ENCODE results near the gene BNIP5.
"Not testable (repeated sequence)": the region's sequence is repeated elsewhere in the genome, so short reads cannot be mapped to it uniquely, and the experiment has no call there.

Gene BNIP5

GRCh38 chr6:36364669-36365479, 28.2 kb upstream of the BNIP5 start:
- FAIRE-seq = no peak

DNA sequence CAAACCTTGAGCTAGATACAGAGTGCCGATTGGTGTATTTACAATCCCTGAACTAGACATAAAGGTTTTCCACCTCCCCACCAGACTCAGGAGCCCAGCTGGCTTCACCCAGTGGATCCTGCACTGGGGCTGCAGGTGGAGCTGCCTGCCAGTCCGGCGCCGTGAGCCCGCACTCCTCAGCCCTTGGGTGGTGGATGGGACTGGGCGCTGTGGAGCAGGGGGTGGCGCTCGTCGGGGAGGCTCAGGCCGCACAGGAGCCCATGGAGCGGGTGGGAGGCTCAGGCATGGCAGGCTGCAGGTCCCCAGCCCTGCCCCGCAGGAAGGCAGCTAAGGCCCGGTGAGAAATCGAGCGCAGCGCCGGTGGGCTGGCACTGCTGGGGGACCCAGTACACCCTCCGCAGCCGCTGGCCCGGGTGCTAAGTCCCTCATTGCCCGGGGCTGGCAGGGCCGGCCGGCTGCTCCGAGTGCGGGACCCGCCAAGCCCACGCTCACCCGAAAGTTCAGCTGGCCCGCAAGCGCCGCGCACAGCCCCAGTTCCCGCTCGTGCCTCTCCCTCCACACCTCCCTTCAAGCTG, 27.5 kb upstream of the BNIP5 start:
- not testable (repeated sequence) for FAIRE-seq

- not testable (repeated sequence) for FAIRE-seq
Measured at GRCh38 chr6:36363371-36363752, 26.7 kb upstream of the BNIP5 start.

GRCh38 chr6:36362551-36363370, 26.1 kb upstream of the BNIP5 start:
- no peak for FAIRE-seq

GRCh38 chr6:36361071-36361470, 24.4 kb upstream of the BNIP5 start:
- no peak for FAIRE-seq

- no peak for FAIRE-seq
Measured at GRCh38 chr6:36360241-36361054, 23.8 kb upstream of the BNIP5 start.

GRCh38 chr6:36358226-36358915, 21.7 kb upstream of the BNIP5 start:
- FAIRE-seq = no peak

DNA sequence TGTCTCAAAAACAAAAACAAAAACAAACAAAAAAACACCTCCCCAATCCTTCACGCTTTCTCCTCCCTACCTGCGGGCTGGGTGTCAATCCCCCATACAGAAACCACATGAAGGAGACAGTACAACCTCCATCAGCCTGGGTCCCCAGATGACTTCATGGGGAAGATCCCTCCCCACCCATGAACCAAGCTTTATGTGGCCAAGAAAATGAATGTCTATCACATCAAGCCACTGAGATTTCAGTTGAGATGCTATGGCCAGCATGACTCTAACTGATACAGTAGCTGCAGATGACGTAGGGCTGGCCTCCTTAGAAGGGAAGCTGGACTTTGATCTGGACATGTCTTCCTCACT, 21.2 kb upstream of the BNIP5 start:
- no peak for FAIRE-seq

DNA sequence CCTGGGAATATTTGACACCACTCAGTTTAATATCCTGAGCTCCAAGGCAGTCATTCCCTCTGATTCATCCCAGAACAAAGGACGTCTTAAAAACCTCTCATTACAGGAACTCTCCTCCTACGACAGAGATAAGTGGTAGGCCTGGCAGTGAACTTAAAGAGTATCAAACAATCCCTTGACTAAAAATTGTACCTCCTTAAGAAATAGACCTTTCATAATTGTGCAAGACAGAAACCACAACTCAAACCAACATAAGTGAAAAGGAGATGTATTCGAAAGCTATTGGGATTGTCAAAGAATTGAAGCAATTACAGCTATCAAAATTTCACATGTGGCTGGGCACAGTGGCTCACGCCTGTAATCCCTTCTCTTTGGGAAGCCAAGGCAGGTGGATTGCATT, 19.1 kb upstream of the BNIP5 start:
- no peak for FAIRE-seq

- FAIRE-seq = no peak
Measured at GRCh38 chr6:36353411-36353915, 16.8 kb upstream of the BNIP5 start.

GRCh38 chr6:36352477-36353157, 15.9 kb upstream of the BNIP5 start:
- FAIRE-seq = no peak

- no peak for FAIRE-seq
Measured at GRCh38 chr6:36350681-36351571, 14.2 kb upstream of the BNIP5 start.

DNA sequence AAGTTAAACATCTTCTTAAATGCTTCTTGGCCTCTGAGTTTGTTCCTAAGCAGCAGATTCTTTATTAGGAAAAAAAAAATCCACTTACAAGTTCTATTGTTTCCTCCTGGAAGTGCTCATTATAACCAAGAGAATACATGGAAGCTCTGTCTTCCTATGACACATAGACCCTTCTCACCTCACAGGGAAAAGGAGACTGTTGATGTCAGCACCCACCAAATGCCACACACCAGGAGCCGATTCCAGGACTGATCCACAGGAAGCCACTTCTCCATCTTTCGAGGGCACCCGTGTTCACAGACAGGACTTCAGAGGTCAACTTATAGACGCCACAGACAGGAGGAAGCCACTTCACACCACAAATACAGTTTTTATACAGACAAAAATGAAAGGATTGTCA, 13.4 kb upstream of the BNIP5 start:
- FAIRE-seq = no peak

DNA sequence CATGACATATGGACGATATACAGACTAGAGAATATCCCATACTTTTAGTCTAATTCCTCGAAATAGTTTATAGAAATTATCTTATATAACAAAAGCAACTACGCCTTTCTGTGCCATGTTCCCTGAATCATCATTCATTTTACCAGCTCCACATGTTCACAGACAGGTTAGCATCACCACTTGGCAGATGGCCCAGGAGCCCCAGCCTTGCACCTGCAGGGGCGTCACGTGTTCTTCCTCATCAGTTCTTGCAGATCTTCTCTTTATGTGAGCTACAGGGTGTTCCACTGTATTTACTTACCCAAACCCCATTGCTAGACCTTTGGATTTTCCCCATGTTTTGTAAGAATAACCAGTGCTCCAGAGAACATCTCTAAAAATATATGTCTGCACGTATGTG, 12.6 kb upstream of the BNIP5 start:
- no peak for FAIRE-seq

DNA sequence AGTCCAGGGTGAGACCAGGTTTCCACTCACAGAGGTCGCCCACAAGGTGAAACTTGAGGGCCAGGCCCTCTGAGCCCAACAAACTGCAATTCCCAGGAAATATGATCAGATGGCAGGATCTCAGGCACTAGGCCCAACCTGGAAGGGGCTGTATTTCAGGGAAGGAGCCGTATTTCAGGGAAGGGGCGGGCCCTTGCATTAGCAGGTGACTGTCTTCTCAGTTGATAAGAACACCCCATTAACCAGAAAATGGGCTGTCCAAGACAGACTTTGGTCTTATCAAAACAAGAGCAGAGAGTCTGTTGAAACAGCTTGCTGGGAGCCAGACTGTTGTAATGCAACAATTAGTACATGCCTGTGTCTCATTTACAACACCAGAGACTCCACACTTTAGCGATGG, 10.9 kb upstream of the BNIP5 start:
- FAIRE-seq = no peak

GRCh38 chr6:36346486-36347273, 10.0 kb upstream of the BNIP5 start:
- no peak for FAIRE-seq

- FAIRE-seq = no peak
Measured at GRCh38 chr6:36345681-36346466, 9.2 kb upstream of the BNIP5 start.

DNA sequence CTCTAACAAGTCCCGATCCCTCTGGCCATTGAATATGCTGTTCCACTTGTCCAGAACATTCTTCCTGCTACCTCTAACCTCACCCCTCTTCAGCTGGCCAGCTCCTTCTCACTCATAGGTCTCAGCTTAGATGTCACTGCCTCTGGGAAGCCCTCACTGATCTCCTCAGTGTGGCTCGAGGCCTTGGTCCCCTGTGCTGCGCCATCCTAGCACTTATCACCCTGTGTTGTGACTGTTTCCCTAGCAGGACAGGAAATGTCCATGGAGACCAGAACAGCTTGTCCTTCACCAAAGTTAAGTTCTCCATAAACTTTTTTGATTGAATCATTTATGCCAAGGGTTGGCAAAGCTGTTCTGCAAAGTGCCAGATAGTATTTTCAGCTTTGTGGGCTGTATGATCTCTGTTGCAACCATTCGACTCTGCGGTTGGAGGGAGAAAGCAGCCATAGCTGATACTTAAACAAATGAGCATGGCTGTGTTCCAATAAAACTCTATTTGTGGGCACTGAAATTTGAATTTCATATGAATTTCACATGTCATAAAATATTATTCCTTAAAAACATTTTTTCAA, 6.5 kb upstream of the BNIP5 start:
- FAIRE-seq = no peak
